ENCODE data around the gene DLGAP4.
"Not testable (repeated sequence)": the region's sequence is repeated elsewhere in the genome, so short reads cannot be mapped to it uniquely, and the experiment has no call there.

DLGAP4 gene

DNA sequence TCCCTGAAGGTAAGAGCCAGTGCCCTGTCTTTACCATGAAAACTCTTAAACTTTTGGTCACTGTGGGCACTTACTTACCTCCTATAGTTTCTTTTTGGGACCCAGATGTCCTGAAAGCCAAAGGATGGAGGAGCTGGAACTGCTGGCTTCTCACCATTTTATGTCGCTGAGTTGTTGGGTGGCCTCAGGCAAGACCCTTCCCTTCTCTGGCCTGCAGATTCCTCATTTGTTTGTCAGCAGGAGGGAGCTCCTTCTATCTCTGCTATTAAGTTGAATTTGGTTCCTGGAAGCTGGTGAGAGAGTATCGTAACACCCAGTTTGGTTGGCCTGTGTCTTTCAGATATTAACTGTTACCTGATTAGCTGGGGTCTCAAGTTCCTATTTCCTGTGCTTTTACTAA lies 167.0 kb downstream of the DLGAP4 start:
- H3K4me1 ChIP-seq (ENCODE audit: control insufficient read depth, insufficient read depth, low read length) = peaks cover 13% of the 10 kb centered on the region
- no peak overlapping the region for H3K27ac ChIP-seq (ENCODE audit: insufficient read depth, low read depth, low read length, poor library complexity, severe bottlenecking)
- H3K9me3 ChIP-seq (ENCODE audit: control insufficient read depth, low read length) = no peaks in the 10 kb centered on the region
- no peaks in the 10 kb centered on the region for H3K36me3 ChIP-seq (ENCODE audit: control insufficient read depth, insufficient read depth, low read length)
- H3K27me3 ChIP-seq (ENCODE audit: control insufficient read depth, insufficient read depth, low read length, poor library complexity, severe bottlenecking) = no peaks in the 10 kb centered on the region
- H3K4me3 ChIP-seq (ENCODE audit: insufficient read depth, low read depth, low read length) = no peak overlapping the region
- WGBS, 2 experiments = 78 to 88% methylated on average over 2 of the region's 2 CpGs

DNA sequence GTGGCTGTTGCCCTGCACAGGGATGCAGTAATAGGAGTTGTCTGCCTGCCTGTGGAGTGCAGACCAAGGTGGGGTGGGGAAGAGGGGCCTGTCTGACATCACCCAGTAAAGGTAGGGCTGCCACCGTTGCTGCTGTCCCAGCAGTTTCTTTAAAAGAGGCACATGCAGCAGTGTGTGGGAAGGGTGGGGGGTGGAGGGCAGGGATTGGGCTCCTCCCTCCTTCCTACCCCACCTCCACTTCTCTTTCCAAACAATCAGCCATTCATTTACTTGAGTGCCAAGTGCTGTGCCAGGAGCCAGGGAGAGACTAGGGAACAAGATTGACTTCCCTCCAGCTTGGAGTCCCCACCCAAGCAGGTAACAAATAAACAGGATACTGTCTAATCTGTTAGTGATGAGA lies 168.4 kb downstream of the DLGAP4 start:
- Histone ChIP-seq H3K27ac (ENCODE audit: insufficient read depth, low read depth, low read length, poor library complexity, severe bottlenecking) (no peak overlapping the region), H3K9me3 (ENCODE audit: control insufficient read depth, low read length) (no peaks in the 10 kb centered on the region), H3K4me3 (ENCODE audit: insufficient read depth, low read depth, low read length) (no peak overlapping the region), H3K36me3 (ENCODE audit: control insufficient read depth, insufficient read depth, low read length) (no peaks in the 10 kb centered on the region), H3K27me3 (ENCODE audit: control insufficient read depth, insufficient read depth, low read length, poor library complexity, severe bottlenecking) (no peaks in the 10 kb centered on the region), H3K4me1 (ENCODE audit: control insufficient read depth, insufficient read depth, low read length) (peaks cover 13% of the 10 kb centered on the region)
- 60 to 67% methylated on average over 1 of the region's 1 CpG for WGBS, 2 experiments

DNA sequence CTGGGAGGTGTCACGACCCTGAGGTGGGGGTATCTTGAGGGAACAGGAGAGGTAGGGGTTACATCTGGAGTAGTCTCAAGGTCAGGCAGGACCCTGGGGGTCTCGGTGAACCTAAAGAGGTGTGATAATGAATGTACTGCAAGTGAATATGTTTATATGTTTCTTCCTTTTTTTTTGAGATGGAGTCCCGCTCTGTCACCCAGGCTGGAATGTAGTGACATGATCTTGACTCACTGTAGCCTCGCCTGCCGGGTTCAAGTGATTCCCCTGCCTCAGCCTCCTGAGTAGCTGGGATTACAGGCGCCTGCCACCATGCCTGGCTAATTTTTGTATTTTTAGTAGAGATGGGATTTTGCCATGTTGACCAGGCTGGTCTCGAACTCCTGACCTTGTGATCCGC lies 168.9 kb downstream of the DLGAP4 start:
- not testable (repeated sequence) for H3K36me3 ChIP-seq (ENCODE audit: control insufficient read depth, insufficient read depth, low read length); H3K4me3 ChIP-seq (ENCODE audit: insufficient read depth, low read depth, low read length); H3K27me3 ChIP-seq (ENCODE audit: control insufficient read depth, insufficient read depth, low read length, poor library complexity, severe bottlenecking); H3K27ac ChIP-seq (ENCODE audit: insufficient read depth, low read depth, low read length, poor library complexity, severe bottlenecking); H3K9me3 ChIP-seq (ENCODE audit: control insufficient read depth, low read length)
- H3K4me1 ChIP-seq (ENCODE audit: control insufficient read depth, insufficient read depth, low read length) = peaks cover 13% of the 10 kb centered on the region
- WGBS, 2 experiments = 90 to 93% methylated on average over 8 of the region's 8 CpGs

DNA sequence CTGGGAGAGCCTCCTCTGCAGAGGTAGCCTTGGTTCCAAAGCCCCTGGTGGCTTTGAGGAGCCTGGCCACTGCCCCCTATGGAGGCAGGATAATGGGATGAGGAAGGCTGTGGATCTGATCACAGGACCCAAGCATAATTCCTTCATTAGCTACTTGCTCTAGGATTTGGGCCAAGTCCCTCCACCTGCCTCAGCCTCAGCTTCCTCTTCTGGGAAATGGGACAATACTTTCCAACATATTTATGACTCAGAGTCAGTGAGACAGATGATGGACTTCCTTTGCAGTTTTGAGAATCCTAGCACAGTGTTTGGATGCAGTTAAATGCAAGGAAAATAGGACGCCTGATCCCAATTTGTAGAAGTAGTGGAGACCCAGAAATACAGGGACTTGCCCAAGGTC lies 171.3 kb downstream of the DLGAP4 start:
- peaks cover 13% of the 10 kb centered on the region for H3K4me1 ChIP-seq (ENCODE audit: control insufficient read depth, insufficient read depth, low read length)
- H3K36me3 ChIP-seq (ENCODE audit: control insufficient read depth, insufficient read depth, low read length) = no peaks in the 10 kb centered on the region
- no peaks in the 10 kb centered on the region for H3K27me3 ChIP-seq (ENCODE audit: control insufficient read depth, insufficient read depth, low read length, poor library complexity, severe bottlenecking)
- H3K9me3 ChIP-seq (ENCODE audit: control insufficient read depth, low read length) = no peaks in the 10 kb centered on the region
- H3K4me3 ChIP-seq (ENCODE audit: insufficient read depth, low read depth, low read length) = no peak overlapping the region
- WGBS, 2 experiments = 97 to 98% methylated on average over 1 of the region's 1 CpG
- H3K27ac ChIP-seq (ENCODE audit: insufficient read depth, low read depth, low read length, poor library complexity, severe bottlenecking) = no peak overlapping the region

DNA sequence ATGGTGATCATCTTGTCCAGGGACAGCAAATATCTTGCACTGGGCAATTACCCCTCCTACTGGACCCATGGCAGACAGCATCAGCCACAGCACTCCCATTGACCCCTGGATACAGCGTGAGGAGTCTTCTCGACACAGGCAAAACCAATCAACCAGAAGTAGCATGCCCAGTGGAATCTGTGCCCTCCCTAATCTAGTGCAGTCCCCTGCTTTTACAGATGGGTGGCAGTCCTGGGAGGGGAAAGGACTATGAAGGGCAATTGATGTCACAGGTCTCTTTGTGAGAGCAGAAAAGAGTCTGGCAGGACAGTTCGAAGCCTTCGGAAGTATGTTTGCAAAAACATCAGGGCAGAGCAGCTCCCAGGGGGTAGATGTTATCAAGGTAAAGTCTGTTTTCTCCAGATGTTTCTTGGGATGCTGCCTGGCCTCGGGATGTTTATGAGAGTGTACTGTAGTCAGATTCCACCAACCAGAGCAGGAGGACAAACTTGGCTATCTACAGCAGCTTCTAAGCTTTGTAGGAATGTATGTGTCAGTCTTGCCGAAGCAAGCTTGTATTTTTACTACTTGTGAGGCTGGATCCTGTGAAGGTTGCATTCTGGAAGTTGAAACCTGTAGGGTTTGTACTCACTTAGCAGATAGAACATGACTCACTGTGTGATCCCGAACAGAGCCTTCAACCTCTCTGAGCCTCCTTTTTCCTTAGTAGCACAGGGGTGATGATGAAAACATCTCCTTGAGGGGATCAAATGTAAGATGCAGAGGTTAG lies 172.2 kb downstream of the DLGAP4 start:
- WGBS, 2 experiments = 79 to 81% methylated on average over 7 of the region's 7 CpGs
- Histone ChIP-seq H3K27ac (ENCODE audit: insufficient read depth, low read depth, low read length, poor library complexity, severe bottlenecking) (no peak overlapping the region), H3K4me3 (ENCODE audit: insufficient read depth, low read depth, low read length) (no peak overlapping the region), H3K27me3 (ENCODE audit: control insufficient read depth, insufficient read depth, low read length, poor library complexity, severe bottlenecking) (no peaks in the 10 kb centered on the region), H3K36me3 (ENCODE audit: control insufficient read depth, insufficient read depth, low read length) (no peaks in the 10 kb centered on the region), H3K9me3 (ENCODE audit: control insufficient read depth, low read length) (no peaks in the 10 kb centered on the region), H3K4me1 (ENCODE audit: control insufficient read depth, insufficient read depth, low read length) (peaks cover 8% of the 10 kb centered on the region)

DNA sequence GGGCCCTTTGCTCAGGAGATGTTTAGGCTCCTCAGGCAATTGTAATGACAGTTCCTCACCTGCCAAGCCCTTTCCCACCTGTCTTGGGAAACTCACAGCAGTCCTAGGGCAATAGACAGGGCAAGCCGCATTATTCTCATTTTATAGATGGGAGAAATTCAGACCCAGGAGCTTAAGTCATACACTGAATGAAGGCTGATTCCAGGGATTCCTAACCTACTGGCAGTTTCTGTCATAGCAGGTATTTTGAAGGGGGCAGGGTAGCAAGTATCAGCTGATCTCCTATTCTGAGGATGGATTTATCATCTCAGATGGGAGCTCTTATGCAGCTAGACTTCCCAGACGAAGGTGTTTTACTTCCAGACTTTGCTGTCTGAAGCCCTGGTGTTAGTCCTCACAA lies 173.8 kb downstream of the DLGAP4 start:
- WGBS, 2 experiments = 91 to 92% methylated on average over 2 of the region's 2 CpGs
- Histone ChIP-seq H3K4me1 (ENCODE audit: control insufficient read depth, insufficient read depth, low read length) (no peaks in the 10 kb centered on the region), H3K27ac (ENCODE audit: insufficient read depth, low read depth, low read length, poor library complexity, severe bottlenecking) (no peak overlapping the region), H3K9me3 (ENCODE audit: control insufficient read depth, low read length) (no peaks in the 10 kb centered on the region), H3K4me3 (ENCODE audit: insufficient read depth, low read depth, low read length) (no peak overlapping the region), H3K27me3 (ENCODE audit: control insufficient read depth, insufficient read depth, low read length, poor library complexity, severe bottlenecking) (no peaks in the 10 kb centered on the region), H3K36me3 (ENCODE audit: control insufficient read depth, insufficient read depth, low read length) (no peaks in the 10 kb centered on the region)

DNA sequence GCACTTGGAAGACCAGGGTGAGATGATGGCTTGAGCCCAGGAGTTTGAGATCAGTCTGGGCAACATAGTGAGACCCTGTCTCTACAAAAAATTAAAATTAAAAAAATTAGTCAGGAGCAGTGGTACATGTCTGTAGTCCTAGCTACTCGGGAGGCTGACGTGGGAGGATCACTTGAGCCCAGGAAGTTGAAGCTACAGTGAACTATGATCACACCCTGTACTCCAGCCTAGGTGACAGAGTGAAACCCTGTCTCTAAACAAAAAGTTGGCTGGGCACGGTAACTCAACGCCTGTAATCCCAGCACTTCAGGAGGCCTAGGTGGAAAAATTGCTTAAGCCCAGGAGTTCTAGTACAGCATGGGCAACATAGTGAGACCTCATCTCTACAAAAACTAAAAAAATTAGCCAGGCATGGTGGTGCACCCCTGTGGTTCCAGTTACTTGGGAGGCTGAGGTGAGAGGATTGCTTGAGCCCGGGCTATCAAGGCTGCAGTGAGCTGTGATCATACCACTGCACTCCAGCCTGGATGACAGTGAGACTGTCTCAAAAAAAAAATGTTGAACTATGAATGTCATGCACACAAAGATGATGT lies 174.4 kb downstream of the DLGAP4 start:
- Histone ChIP-seq H3K27ac (ENCODE audit: insufficient read depth, low read depth, low read length, poor library complexity, severe bottlenecking) (no peak overlapping the region), H3K4me1 (ENCODE audit: control insufficient read depth, insufficient read depth, low read length) (no peaks in the 10 kb centered on the region), H3K36me3 (ENCODE audit: control insufficient read depth, insufficient read depth, low read length) (no peaks in the 10 kb centered on the region), H3K9me3 (ENCODE audit: control insufficient read depth, low read length) (no peaks in the 10 kb centered on the region), H3K4me3 (ENCODE audit: insufficient read depth, low read depth, low read length) (no peak overlapping the region), H3K27me3 (ENCODE audit: control insufficient read depth, insufficient read depth, low read length, poor library complexity, severe bottlenecking) (no peaks in the 10 kb centered on the region)
- WGBS, 2 experiments = 90 to 95% methylated on average over 5 of the region's 5 CpGs

DNA sequence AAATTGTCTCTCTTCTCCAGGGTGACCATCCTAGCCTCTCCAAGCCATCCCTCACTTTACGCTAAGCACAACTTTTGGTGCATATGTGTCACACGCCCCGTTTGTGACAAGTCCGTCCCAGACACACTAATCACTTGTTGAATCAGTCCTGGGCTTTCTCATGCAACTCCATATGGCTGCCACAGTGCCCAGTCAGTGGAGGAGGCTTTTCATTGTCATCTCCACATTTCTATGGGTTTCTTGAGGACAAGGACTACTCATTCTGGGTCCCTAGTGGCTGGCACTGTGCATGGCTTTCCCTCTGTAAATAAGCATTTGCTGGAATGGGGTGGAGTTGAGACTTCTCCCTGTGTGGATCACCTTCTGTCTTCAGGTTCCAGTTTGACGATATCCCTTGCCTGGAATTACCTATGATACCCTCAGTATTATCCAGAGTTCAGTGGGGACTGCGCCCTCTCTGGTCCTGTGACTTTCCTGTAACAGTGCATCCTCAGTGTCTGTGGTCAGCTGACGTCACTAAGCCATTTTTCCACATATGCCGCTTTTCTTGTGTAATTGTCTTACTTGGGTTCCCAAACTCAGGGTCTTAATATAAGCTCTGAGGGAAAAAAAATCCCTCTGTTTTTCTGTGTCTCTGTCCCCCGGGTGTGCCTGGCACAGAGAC lies 175.4 kb downstream of the DLGAP4 start:
- Histone ChIP-seq H3K27me3 (ENCODE audit: control insufficient read depth, insufficient read depth, low read length, poor library complexity, severe bottlenecking) (no peaks in the 10 kb centered on the region), H3K4me1 (ENCODE audit: control insufficient read depth, insufficient read depth, low read length) (no peaks in the 10 kb centered on the region), H3K9me3 (ENCODE audit: control insufficient read depth, low read length) (no peaks in the 10 kb centered on the region), H3K27ac (ENCODE audit: insufficient read depth, low read depth, low read length, poor library complexity, severe bottlenecking) (no peak overlapping the region), H3K36me3 (ENCODE audit: control insufficient read depth, insufficient read depth, low read length) (no peaks in the 10 kb centered on the region), H3K4me3 (ENCODE audit: insufficient read depth, low read depth, low read length) (no peak overlapping the region)
- WGBS, 2 experiments = 92 to 93% methylated on average over 9 of the region's 9 CpGs

DNA sequence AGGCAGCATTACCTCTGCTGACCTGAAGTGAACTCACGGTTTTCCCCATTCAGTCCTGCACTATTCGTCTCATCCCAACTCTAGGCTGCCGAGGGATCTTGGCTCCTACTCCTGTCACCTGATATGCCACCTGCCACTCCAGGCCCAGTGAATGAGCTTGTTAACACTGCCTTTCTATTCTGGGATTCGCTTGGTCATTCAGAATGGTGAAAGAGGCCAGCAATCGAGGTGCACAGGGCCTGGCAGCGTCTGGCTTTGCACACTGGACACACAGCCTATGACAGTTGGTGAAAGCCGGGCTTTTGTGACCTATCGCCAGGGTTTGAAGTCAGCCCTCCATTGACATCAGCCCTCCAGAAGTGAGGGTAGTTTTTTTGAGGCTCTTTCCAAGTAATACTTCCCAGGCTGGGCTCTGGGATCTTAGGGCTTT lies 175.9 kb downstream of the DLGAP4 start:
- no peak overlapping the region for H3K4me3 ChIP-seq (ENCODE audit: insufficient read depth, low read depth, low read length)
- H3K9me3 ChIP-seq (ENCODE audit: control insufficient read depth, low read length) = no peaks in the 10 kb centered on the region
- WGBS, 2 experiments = 89 to 90% methylated on average over 8 of the region's 8 CpGs
- no peak overlapping the region for H3K27ac ChIP-seq (ENCODE audit: insufficient read depth, low read depth, low read length, poor library complexity, severe bottlenecking)
- H3K4me1 ChIP-seq (ENCODE audit: control insufficient read depth, insufficient read depth, low read length) = no peaks in the 10 kb centered on the region
- no peaks in the 10 kb centered on the region for H3K27me3 ChIP-seq (ENCODE audit: control insufficient read depth, insufficient read depth, low read length, poor library complexity, severe bottlenecking)
- H3K36me3 ChIP-seq (ENCODE audit: control insufficient read depth, insufficient read depth, low read length) = no peaks in the 10 kb centered on the region

DNA sequence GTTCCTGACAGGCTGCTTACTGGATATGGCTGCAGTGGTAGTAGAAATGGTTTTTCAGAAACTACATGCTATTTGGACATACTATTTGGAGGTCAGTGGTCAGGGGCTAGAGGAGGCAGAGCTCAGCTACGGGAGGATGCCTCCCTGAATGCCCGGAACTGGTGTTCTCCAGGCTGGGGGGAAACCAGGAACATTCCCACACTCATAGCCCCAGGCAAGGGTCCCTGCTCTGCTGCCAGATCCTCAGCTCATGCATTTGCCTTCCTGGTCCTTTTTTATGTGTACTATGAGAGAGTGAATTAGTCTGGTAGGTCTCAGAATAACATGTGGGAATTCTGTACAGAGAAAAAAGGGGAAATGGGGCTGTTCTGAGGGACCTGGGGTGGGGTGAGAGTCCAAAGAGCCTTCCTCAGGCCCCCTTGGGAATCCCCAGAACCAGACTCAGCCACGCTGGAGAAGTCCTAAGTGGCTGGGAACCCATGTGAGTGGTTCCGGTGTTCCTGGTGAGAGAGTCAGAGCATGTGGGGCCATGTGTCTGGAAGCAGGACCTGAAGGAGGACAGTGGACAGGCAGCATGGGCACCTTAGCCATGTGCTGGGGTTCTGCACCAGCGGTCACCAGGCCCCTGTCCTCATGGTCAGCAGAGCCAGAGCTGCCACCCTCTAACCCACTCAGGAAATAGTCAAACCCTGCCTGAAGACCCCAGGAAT lies 177.2 kb downstream of the DLGAP4 start:
- no peaks in the 10 kb centered on the region for H3K4me1 ChIP-seq (ENCODE audit: control insufficient read depth, insufficient read depth, low read length)
- no peaks in the 10 kb centered on the region for H3K9me3 ChIP-seq (ENCODE audit: control insufficient read depth, low read length)
- H3K36me3 ChIP-seq (ENCODE audit: control insufficient read depth, insufficient read depth, low read length) = no peaks in the 10 kb centered on the region
- H3K4me3 ChIP-seq (ENCODE audit: insufficient read depth, low read depth, low read length) = no peak overlapping the region
- no peaks in the 10 kb centered on the region for H3K27me3 ChIP-seq (ENCODE audit: control insufficient read depth, insufficient read depth, low read length, poor library complexity, severe bottlenecking)
- WGBS, 2 experiments = 95 to 96% methylated on average over 5 of the region's 5 CpGs
- H3K27ac ChIP-seq (ENCODE audit: insufficient read depth, low read depth, low read length, poor library complexity, severe bottlenecking) = no peak overlapping the region
